HK-2 (cell line): ENCODE results near the gene ZNF574.

Experiments
- DNase-seq: peaks from one replicate; pipeline ENCODE4 v3.0.0-alpha.2; 2018; ENCODE audit not compliant: unreplicated experiment

ZNF574 gene

GRCh38 chr19:42059196-42059595, 16.8 kb upstream of the ZNF574 start:
- DNase-seq, result no peak

- DNase-seq, result no peak
Measured at GRCh38 chr19:42060117-42060516, 15.8 kb upstream of the ZNF574 start.

- no peak for DNase-seq
Measured at GRCh38 chr19:42062381-42062780, 13.6 kb upstream of the ZNF574 start.

GRCh38 chr19:42064432-42064831, 11.5 kb upstream of the ZNF574 start:
- DNase-seq, result no peak

GRCh38 chr19:42065051-42065450, 10.9 kb upstream of the ZNF574 start:
- no peak for DNase-seq

- DNase-seq, result no peak
Measured at GRCh38 chr19:42065511-42065910, 10.5 kb upstream of the ZNF574 start.

- no peak for DNase-seq
Measured at GRCh38 chr19:42066075-42066754, 9.8 kb upstream of the ZNF574 start.

- no peak for DNase-seq
Measured at GRCh38 chr19:42067315-42067888, 8.6 kb upstream of the ZNF574 start.

GRCh38 chr19:42068361-42068755, 7.6 kb upstream of the ZNF574 start:
- DNase-seq, result no peak

GRCh38 chr19:42068756-42069571, 7.0 kb upstream of the ZNF574 start:
- DNase-seq, result no peak

GRCh38 chr19:42069619-42070351, 6.2 kb upstream of the ZNF574 start, which contains the start of gene GRIK5:
GRIK5 (minus strand) TSS chr19:42070206; CDS start chr19:42065770, 4,436 bp downstream.
- peak; percentile 48 for DNase-seq

GRCh38 chr19:42071247-42071646, 4.7 kb upstream of the ZNF574 start:
- DNase-seq, result no peak

- DNase-seq, result peak; percentile 49
Measured at GRCh38 chr19:42074513-42075363, 1.2 kb upstream of the ZNF574 start.

GRCh38 chr19:42075364-42075615, 676 bp upstream of the ZNF574 start:
- no peak for DNase-seq

- DNase-seq, result no peak
Measured at GRCh38 chr19:42076380-42076944, 496 bp downstream of the ZNF574 start.

- no peak for DNase-seq
Measured at GRCh38 chr19:42078058-42078457, 2.1 kb downstream of the ZNF574 start.

- no peak for DNase-seq
Measured at GRCh38 chr19:42078538-42079275, 2.7 kb downstream of the ZNF574 start.

- DNase-seq, result peak; percentile 18
Measured at GRCh38 chr19:42079276-42079669, 3.3 kb downstream of the ZNF574 start.

- DNase-seq, result no peak
Measured at GRCh38 chr19:42079886-42080763, 4.2 kb downstream of the ZNF574 start.
